HG03103 (cell line): ENCODE measurements around the gene ENKD1.
A peak's percentile ranks its signal among the peaks of the same experiment; 100 is the strongest.

Experiments used
- ATAC-seq: cut with Tn5 transposase; IDR thresholded peaks from one replicate; pipeline ENCODE4 v1.9.1; 2021; ENCODE audit warnings: low read depth; ENCODE audit not compliant: unreplicated experiment

ENKD1 gene

GRCh38 chr16:67679935-67680897 is 13.7 kb upstream of the ENKD1 start:
- ATAC-seq = no peak

GRCh38 chr16:67678354-67679023 is 11.9 kb upstream of the ENKD1 start:
- ATAC-seq = no peak

- no peak for ATAC-seq
Measured at GRCh38 chr16:67677712-67678111, 11.2 kb upstream of the ENKD1 start.

GRCh38 chr16:67676939-67677338 is 10.4 kb upstream of the ENKD1 start:
- ATAC-seq = no peak

- no peak for ATAC-seq
Measured at GRCh38 chr16:67676516-67676915, 10.0 kb upstream of the ENKD1 start.

GRCh38 chr16:67675999-67676398 is 9.4 kb upstream of the ENKD1 start:
- ATAC-seq = no peak

- ATAC-seq = no peak
Measured at GRCh38 chr16:67675579-67675935, 9.0 kb upstream of the ENKD1 start.

- ATAC-seq = no peak
Measured at GRCh38 chr16:67674851-67675578, 8.5 kb upstream of the ENKD1 start.

- ATAC-seq = no peak
Measured at GRCh38 chr16:67673712-67674580, 7.4 kb upstream of the ENKD1 start.

- no peak for ATAC-seq
Measured at GRCh38 chr16:67672739-67673662, 6.5 kb upstream of the ENKD1 start.

- ATAC-seq = no peak
Measured at GRCh38 chr16:67672306-67672705, 5.8 kb upstream of the ENKD1 start.

GRCh38 chr16:67669499-67670101 is 3.0 kb upstream of the ENKD1 start:
- ATAC-seq = no peak

GRCh38 chr16:67668495-67669157 is 2.1 kb upstream of the ENKD1 start:
- no peak for ATAC-seq

GRCh38 chr16:67667817-67668494 is 1.4 kb upstream of the ENKD1 start:
- peak; percentile 71 for ATAC-seq

- ATAC-seq = no peak
Measured at GRCh38 chr16:67667453-67667816, 885 bp upstream of the ENKD1 start.

- ATAC-seq = no peak
Measured at GRCh38 chr16:67666032-67666551, 458 bp downstream of the ENKD1 start.

GRCh38 chr16:67665598-67665997 is 952 bp downstream of the ENKD1 start:
- no peak for ATAC-seq

GRCh38 chr16:67664871-67665270 is 1.7 kb downstream of the ENKD1 start:
- ATAC-seq = no peak
